HG03025 (cell line): ENCODE data around the gene KIRREL3.

ENCODE experiments used
- ATAC-seq: cut with Tn5 transposase; IDR thresholded peaks from one replicate; pipeline ENCODE4 v1.9.1; 2021; ENCODE audit warnings: mild to moderate bottlenecking, moderate library complexity; ENCODE audit not compliant: unreplicated experiment, low FRiP score

KIRREL3 gene

DNA sequence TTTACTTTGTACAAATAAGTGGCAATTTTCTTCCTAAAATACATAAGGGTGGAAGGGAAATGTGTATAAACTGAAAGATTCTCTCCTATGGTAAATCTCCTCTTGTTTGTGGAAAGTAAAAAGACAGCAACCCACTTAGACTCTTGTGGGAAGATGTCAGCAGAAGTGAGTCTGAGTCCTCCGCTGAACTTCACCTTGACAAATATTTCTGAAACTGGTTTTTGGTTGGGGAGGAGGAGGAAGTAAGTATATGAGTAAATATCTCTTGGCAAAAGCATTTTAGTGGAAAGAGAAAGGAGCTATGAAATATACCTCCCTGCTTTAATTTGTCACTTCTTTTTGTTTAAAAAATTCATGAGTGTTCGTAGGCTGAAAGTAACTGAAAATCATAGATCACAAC, 196.2 kb downstream of the KIRREL3 start:
- ATAC-seq: no peak

- ATAC-seq: no peak
Observed at GRCh38 chr11:126800009-126800408, 200.6 kb downstream of the KIRREL3 start.

- no peak for ATAC-seq
Observed at GRCh38 chr11:126797457-126798169, 203.0 kb downstream of the KIRREL3 start.

DNA sequence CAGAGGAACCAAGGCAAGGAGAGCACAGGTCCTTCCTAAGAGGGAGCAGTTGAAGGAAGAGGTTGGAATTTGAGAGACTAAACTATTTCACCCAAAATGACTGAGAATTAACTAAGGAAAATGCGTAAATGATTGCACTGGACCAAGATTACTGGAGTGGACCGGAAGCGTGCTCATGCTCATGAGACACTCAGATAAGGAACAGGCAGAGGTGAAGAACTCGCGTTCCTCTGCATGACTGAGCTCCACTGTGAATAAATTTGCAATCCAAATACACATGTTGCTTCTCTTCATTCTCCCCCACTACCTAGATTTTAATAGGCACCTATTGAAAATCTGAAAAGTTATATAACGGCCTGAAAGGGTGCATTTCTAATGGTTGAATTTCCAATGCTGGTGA, 207.0 kb downstream of the KIRREL3 start:
- no peak for ATAC-seq

GRCh38 chr11:126791991-126792390, 208.6 kb downstream of the KIRREL3 start:
- no peak for ATAC-seq

DNA sequence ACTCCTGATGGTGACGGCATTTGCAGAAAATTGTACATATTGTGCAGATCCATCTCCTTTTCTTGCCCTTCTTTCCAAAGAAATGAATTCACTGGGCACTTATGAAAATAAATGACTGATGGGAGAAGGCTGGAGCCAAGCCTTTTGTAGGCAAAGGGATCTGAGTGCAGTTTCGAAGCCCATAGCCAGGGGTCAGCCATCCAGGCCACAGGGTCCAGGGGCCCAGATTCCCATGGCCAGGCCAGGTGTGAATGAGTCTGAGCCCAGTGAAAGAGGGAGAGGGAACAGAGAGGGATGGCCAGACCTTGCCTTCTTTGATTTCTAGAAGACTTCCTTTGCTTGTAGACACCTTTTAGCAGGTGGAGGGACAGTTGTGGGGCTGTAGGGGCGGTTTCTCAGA, 209.1 kb downstream of the KIRREL3 start:
- no peak for ATAC-seq

DNA sequence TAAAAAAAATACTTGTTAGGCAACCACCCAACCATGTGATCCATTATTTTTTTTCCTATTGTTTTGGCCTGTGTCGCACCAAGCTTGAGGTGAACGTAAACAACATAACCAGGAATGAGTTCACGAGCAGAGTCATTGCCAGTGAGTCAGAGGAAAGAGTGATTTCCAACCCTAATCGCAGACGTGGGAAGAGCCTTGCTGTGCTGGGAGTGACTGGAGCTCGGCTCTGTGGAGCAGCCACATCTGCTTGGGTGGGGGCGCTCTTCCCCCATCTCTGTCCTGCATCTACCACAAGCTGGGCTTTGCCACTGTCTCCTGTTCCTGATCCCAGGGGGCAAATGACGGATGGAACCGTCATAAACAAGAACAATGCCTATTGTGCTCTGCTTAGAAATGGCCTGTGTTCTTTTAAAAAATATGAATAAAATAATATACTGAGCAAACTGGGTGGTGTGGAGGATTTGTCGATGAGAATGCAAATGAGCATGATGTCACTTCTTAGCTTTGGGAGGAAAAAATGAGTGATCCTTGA, 210.0 kb downstream of the KIRREL3 start:
- ATAC-seq: no peak

DNA sequence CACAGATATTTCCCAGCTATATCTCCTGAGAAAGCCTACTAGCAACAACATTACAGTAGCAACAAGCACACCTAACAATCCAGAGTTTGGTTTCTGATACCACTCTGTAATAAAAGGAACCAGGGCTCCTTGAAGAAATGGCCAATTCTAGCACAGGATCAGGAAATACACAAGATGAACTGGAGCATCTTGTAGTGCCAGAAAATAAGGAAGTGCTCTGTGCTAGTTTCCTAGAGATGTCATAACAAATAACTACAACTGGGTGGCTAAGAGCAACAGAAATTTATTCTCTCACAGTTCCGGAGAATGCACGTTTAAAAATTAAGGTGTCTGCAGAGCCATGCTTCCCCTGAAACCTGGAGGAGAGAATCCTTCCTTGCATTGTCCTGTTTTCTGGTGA, 217.8 kb downstream of the KIRREL3 start:
- ATAC-seq: no peak

GRCh38 chr11:126781942-126782341, 218.6 kb downstream of the KIRREL3 start:
- no peak for ATAC-seq

DNA sequence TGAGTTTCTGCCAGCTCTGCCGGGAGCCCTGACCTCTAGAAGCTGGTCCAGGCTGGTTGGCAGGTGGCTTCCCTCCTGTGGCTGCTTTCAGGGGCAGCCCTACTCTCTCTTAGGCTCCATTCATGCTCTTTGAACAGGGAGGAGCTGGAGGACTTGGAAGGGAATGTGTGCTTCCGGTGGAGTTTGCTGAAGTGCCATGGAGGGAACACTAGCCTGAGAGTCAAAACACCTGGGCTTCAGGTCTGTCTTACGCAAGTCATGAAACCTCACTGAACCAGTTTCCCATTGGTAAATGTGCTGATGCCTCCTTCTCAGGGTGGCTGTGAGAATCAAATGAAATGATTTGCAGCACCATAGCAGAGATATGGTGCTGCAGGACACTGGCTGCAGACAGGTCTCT, 224.5 kb downstream of the KIRREL3 start:
- ATAC-seq: no peak

DNA sequence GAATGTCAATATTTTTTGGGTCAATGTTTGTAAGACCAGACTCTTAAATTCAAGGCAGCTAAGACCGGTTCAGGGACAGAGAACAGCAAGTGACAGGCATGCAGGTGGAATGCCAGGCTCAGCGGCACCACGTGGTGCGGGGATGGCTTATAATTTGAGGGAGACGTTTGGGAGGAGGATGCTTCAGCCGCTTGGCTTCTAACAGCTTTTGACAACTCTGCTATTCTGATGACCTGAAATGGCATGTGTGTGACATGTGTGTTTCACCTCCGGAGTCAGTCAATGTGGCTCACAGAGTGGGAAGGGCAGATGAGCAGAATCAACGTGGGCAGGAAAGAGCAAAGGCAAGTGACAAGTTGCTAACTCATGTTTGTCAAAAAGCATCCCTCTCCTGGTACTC, 228.3 kb downstream of the KIRREL3 start:
- ATAC-seq: no peak

- no peak for ATAC-seq
Observed at GRCh38 chr11:126768702-126769101, 231.9 kb downstream of the KIRREL3 start.

DNA sequence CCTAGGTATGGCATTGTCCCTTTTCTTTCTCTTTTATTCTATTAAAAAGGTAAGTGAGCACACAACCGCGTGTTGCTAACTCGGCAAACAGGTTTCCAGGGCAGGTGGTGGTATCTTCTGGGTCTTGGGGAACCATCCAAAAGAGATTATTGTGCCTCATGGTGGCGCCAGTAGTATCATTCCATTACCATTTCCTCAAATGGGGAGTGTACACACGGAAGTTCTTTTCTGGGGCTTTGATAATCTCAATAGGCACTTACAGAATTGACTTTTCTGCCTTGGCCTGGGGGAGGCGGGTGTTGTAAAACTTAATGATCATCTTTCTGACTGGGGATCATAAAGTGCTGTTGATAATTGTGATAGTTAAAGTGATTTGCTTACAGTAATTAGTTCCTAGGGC, 234.1 kb downstream of the KIRREL3 start:
- no peak for ATAC-seq

DNA sequence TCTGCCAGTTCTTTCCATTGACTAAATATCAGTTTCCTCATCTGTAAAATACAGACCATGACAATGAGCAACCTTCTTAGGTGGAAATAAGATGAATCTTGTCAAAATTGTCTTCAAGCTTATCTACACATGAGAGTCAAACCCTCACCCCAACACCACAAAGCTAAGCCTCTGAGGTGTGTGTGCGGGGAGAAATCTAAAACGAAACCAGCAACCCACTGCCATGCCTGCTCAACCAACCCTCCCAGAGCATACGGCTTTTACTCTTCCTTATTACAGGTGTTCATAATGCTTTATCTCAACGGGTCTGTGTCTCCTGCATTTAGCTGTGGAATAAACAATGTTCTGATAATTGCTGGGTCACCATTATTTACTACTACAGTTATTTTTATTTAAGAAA, 235.4 kb downstream of the KIRREL3 start:
- no peak for ATAC-seq

- no peak for ATAC-seq
Observed at GRCh38 chr11:126764231-126764630, 236.3 kb downstream of the KIRREL3 start.

GRCh38 chr11:126756855-126757254, 243.7 kb downstream of the KIRREL3 start:
- ATAC-seq: no peak

DNA sequence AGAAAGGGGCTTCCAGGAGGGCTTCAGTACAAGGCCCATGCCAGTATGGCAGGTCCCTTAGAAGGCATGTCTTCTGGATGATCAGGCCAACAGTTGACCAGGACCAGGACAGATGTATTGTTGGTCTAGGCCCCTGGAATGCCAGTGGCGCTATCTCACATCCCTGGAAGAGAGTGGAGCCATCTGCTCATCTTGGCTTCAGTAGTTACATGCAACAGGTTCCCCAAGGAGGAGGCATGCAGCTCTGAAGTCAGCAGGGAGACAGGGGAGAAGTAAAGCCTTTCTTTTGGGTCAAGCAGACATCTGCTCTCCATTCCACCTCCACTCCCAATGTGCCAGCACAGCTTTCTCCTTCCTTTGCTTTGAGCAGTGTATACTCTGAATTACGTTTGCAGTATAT, 244.1 kb downstream of the KIRREL3 start:
- no peak for ATAC-seq

DNA sequence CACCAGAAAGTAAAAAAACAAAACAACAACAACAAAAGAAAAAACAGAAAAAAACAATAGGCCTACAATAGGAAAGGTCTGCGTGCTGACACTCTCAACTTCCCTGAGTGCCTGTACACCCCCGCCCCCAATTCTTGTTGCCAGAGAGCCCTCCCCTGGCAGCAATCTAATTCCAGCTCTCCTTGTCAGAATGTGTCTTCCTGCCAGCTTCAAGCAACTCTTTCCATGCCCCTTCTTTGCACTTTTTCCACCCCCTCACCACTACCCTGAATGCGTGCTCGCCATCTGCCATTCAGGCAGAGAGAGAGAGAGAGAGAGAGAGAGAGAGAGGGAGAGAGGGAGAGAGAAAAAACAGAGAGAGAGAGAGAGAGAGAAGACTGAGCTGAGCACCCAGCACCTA, 245.0 kb downstream of the KIRREL3 start:
- no peak for ATAC-seq

DNA sequence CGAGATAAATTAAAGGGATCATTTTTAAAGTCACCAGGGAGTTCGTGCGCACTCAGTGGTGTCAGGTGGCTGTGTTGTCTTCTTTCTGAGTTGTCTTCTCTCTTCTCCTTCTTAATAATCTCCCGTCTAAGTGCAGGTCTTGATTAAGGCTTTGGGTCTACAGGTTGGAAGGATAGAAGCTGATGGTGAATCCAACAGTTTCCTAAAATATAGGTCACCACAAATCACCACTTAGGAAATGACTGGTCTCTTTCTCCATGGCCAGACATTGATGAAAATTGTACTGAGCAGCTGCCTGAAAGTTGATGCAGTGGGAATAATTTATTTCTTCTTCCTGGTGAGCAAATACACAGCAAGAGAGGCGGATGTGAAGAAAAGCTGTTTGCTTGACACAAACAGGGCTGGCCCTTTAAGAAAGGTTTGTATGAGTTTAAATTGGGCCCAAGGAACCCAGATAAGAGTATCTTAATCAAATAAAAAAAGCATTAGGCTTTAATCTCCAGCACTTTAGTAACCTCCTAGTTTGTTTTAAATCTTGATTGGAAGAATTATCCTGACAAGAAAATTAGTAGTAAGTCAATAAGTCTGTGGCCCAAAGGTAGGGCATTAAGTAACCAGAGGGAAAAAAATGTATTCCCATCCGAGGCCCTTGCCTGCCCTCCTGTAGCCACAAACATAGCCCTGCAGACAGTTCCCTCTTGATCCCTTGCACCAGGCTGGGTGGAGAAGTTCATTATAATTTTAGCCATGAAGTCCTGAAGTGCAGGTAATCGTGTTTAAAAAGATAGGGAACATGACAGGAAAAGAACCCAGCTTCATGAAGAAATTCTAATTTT, 245.8 kb downstream of the KIRREL3 start:
- ATAC-seq: no peak

DNA sequence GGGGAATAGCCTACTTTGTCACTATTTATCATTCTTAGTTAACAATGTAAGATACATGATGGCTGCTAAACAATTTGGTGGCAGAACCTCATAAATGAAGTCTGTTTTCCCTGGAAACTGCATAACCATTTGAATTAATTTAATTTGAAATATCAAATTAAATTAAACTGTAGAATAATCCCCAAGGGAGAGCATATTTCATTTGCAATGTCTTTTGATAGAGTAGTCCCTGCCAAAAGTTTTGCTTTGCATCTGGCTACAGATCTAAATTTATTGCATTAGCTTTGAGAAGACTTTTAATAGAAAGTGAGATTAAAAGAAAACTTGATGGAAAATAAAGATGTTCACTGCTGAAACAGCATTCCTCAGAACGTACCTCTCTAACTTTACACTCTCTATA, 246.6 kb downstream of the KIRREL3 start:
- no peak for ATAC-seq

- no peak for ATAC-seq
Observed at GRCh38 chr11:126751242-126751641, 249.3 kb downstream of the KIRREL3 start.

- no peak for ATAC-seq
Observed at GRCh38 chr11:126748793-126749192, 251.8 kb downstream of the KIRREL3 start.
